ENCODE results near the gene CISTR.
"Not testable (repeated sequence)": the region's sequence is repeated elsewhere in the genome, so short reads cannot be mapped to it uniquely, and the experiment has no call there.

Gene CISTR

DNA sequence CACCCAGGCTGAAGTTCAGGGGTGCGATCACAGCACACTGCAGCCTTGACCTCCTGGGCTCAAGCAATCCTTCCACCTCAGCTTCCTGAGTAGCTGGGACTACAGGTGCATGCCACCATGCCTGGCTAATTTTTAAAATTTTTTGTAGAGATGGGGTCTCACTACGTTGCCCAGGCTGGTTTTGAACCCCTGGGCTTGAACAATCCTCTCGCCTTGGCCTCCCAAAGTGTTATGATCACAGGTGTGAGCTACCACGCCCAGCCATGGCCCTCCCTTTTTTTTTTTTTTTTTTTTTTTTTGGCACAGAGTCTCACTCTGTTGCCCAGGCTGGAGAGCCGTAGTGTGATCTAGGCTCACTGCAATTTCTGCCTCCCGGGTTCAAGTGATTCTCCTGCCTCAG is 33.2 kb downstream of the CISTR start:
- not testable (repeated sequence) for DNase-seq (ENCODE audit: low read depth)

DNA sequence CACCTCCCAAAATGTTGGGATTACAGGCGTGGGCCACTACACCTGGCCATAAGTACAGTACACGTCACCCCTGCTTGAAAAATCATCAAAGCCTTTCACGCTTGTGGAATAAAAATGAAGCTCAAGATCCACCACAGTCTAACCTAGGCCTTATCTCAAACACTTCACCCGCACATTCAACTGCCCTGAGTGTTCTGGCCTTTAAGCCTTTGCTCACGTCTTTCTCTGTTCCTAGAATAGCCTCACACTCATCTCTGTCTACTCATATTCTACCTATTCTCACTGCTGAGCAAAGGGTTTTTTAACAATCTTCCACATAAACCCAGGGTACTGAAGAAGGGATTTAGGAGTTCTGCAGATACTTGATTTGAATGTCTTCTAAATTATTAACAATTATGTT is 34.5 kb downstream of the CISTR start:
- DNase-seq (ENCODE audit: low read depth): no peak

DNA sequence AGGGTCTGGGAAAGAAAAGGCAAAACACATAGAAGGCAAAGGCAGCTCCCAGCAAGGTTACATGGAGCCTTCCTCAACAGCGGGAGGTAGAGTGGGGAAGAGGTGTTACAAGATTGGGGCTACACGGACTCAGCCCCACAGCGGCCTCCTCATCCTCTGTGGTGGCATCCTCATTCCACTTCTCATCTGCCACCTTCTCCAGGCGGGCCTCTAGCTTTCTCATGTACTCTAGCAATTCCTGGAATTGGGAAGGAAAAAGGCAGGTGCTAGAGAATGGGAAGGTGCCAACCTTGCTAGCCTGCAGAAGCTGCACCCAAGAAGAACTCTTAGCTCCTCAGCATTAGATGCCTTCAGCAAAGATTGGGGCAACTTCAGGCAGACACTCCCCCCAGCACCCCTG is 37.8 kb downstream of the CISTR start:
- DNase-seq (ENCODE audit: low read depth): no peak

DNA sequence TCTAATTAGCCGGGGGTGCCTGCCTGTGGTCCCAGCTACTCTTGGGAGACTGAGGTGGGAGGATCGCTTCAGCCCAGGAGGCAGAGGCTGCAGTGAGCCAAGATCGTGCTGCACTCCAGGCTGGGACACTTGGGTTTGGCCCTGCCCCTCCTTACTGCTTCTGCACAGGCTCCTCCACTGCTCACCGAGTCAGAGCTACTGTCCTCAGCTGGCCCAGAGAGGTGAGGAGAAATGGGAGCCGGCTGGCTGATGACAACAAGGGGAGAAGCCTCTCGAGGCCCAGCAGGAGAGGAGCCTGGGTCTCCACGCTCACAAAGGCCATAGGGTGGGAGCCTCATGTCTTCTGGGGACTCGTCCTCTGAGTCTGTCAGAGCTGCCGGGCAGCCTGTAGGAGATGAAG is 38.3 kb downstream of the CISTR start:
- DNase-seq (ENCODE audit: low read depth): no peak

DNA sequence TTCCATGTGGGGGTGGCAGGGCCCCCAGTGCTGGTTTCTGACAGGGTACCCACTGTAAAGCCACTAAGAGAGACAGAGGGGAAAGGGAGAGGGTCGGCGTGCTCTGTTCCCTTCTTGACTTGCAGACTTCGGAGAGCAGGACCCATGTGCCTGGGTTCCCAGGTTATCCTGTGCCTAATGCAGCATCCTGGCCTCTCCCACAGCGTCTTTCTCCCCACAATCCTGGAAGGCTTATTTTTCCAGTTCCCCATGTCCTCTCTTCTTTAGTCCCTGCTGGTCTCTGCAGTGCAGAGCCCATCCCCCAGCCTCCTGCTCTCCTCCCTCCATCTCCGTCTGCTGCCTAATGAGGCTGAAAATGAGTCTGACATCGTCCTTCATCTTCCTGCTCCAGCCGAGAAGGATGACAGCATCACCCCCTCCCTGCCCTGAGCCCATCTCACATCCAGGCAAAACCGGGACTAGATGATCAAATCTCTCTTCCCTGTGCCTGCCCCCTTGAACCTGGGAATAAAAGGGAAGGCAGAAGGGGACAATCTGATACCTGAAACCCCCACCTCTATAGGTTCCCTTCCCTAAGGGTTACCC is 39.6 kb downstream of the CISTR start:
- DNase-seq (ENCODE audit: low read depth): no peak

DNA sequence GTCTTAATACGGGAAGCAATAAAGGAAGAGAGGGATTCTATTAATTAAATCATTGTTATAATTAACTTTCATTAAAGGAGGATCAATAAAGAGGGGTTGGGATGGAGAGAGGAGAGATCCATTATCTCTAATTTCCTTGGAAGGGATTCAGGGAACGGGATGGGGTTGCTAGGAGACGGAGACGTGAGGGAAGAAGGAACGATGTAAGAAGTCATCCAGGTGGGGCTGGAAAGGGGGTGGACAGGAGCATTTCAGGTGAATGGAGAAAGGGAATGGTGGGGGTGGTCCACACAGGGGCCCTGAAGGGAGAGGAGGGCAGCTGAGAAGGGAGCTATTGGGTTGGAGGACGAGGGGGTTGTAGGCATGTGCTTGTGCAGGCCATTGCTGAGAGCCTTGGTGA is 41.7 kb downstream of the CISTR start:
- DNase-seq (ENCODE audit: low read depth): no peak

DNA sequence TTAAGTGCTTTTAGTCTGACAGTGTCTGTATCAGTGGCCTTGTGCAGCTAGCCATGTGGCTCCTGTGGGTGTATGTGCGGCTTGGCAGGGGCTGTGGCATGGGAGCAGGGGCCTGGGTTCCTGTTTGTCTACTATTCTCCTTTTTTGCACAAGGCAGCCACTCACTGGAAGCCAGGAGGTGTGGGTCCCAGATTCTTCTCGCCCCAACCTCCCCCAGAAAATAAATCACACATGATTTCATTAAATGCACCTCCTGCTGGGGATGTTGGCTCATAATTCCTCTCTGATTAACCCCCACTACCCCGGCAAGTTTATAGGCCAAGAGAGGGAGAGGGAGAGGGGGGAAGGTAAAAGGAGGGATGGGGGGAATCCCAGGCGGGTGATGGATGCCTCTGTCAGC is 42.1 kb downstream of the CISTR start:
- DNase-seq (ENCODE audit: low read depth): no peak

DNA sequence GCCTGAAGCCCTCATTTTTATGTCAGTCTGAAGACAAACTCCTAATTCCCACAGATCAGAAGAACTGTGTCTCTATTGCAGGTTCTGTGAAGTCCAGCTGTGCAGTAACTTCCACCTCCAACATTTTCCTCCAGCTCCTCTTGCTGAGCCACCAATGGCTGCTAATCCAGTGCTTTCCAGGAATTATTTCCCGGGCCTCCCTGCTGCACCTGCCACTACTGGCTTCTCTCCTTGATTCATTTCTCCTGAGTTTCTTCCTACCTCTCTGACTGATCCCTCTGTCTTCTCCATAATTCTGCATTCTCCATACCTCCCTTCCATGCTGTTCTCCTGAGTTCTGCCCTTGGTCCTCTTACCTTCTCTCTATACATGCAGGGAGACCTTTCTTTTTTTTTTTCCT is 45.7 kb downstream of the CISTR start:
- DNase-seq (ENCODE audit: low read depth): no peak

DNA sequence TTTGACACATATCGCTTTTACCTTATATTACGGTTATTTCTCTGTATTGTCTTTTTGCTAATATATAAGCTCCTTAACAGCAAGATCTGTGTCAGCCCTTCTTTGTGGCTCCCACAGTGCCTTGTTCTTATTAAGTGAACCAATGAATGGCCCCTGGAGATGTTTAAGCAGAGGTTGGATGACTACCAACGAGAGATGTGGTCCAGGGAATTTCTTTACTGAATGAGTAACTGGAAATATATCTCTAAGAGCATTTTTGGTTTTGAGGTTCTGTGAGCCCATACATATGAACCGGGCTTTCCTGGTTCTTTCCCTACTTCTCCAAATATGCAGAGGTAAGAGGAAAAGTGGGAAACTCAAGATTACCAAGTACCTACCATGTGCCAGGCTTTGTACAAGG is 48.0 kb downstream of the CISTR start:
- no peak for DNase-seq (ENCODE audit: low read depth)

DNA sequence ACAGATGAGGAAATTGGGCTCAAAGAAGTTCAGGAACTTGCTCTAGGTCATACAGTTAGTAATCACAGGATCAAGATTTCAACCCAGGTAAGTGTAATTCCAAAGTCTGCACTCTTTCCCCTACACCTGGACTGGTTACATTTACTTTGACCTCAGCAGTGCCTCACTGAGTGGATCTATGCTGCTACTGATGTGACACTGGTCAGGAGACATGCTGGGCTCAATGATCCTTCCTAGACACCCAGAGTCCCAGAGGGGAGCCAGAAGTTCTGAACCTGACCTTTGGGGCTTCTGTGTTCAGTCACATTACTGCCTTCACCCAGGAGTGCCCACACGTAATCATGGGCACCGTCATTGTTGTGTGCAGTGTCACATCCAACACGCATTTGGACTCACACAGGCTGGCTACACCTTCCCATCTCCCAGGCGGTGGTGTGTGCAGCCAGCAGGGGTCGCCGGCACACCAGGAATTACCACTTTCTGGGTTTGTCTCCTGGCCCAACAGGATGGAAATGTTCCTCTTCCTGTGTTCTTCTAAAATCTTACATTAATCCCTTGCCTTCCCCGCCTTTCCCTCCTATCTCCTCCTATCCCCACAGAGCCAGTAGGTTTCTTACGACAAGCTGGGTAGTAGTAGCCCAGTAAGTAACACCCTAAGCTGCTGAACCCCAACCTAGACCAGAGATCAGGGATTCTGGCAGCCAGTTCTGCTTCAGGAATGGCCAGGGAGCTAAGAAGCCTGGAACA is 50.1 kb downstream of the CISTR start:
- DNase-seq (ENCODE audit: low read depth): no peak

DNA sequence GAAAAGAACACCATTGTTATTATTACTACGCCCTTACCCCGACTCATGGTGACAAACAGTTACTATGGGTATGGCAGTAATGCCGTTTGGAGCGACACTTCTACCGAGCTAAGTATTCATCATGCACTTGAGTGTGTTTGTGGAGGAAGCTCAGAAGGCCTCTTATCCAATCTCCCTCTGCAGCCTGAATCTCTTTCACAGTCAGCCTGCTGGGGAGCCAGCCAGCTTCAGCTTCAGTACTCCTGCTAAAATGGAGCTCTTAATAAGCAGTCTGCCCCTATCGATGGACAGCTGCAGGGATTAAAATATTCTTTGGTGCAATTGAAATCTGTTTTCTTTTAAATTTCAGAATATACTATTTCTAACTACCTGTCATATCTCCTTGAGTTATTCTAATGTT is 51.2 kb downstream of the CISTR start:
- no peak for DNase-seq (ENCODE audit: low read depth)

DNA sequence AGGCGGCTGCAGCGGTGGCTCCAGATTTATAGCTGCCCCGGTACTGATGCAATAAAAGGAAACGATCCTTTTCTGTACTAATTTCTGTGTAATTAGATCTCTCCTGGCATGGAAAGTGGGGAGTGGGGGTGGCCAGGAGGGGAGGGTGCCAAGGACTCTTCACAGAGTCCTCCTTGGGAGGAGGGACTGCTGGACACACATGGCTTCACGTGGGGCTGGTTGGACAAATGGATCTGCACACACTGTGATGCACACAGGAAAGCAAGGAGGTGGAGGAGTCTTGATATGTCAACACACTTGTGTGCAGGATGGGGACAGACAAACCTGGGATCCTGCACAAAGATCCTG is 52.1 kb downstream of the CISTR start:
- DNase-seq (ENCODE audit: low read depth): no peak

DNA sequence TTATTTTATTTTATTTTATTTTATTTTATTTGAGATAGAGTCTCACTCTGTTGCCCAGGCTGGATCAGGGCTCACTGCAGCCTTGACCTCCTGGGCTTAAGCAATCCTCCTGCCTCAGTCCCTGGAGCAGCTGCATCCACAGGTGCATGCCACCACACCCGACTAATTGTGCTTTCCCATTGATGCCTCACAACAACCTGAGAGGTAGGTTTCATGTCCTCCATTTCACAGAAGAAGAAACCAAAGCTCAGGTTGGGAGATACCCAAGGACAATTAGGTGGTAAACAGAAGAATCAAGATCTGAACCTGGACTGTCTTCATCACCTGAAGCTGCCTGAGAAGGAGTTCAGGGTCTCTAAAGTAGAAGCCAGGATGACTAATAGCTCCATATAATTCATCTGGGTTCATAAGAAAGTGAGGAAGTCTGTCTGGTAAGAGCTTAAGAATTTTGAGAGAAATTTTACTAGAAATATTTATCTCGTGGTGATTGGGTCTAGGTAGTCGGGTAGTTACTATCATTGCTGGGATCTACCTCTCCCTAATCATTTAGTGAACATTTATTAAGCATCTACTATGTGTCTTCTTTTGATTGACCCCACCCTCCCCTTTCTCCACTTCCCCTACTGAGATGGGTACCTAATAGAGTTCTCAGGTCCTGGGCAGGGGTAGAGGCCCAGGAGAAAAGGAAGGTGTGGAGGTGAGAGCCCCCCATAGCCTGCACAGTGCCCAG is 52.7 kb downstream of the CISTR start:
- DNase-seq (ENCODE audit: low read depth): no peak

DNA sequence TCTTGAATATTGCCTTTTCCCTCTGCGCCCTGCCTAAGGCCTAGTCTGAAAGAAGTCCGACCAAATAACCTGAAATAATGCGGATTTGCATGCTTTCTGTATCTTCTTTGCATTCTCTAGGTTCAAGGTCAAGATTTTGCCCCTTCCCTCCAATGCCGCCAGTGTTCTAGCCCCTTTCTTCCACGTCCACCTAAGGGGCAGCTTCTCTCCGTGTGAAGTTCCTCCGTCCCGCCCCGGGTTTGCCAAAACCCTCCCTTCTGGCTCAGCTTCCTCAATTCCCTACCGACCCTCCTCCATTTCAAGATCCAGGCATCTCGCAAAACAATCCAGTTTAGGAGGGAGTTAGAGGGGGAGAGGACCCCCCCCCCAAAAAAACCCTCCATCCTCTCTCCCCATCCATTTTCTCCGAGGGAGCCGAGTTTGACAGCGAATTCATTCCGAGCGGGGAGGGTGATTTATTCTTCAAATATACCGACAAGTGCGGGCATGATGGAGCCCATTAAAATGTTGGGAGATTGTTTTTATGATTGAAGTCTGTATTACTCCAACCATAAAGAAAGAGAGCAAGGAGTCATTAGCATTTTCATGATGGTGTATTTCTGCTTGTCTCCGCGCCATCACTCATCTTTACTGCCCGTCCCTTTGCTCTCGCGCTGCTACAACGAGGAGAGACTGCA is 55.0 kb downstream of the CISTR start:
- DNase-seq (ENCODE audit: low read depth): no peak

All from GM04503 (cell line).